ENCODE measurements around the gene ITSN2.
"Not testable (repeated sequence)": the region's sequence is repeated elsewhere in the genome, so short reads cannot be mapped to it uniquely, and the experiment has no call there.

Gene ITSN2

GRCh38 chr2:24199968-24200590 is 160.3 kb downstream of the ITSN2 start:
- no peak for DNase-seq (ENCODE audit: low read depth in 2 of 2)
- no peak overlapping the region for H3K4me3 ChIP-seq (replicated peaks in 1 of 2; ENCODE audit: low read depth in 2 of 2, low read length in 2 of 2)
- no peak for TF ChIP-seq CTCF (IDR thresholded peaks at IDR 0.05; ENCODE audit: low read depth, low read length)

DNA sequence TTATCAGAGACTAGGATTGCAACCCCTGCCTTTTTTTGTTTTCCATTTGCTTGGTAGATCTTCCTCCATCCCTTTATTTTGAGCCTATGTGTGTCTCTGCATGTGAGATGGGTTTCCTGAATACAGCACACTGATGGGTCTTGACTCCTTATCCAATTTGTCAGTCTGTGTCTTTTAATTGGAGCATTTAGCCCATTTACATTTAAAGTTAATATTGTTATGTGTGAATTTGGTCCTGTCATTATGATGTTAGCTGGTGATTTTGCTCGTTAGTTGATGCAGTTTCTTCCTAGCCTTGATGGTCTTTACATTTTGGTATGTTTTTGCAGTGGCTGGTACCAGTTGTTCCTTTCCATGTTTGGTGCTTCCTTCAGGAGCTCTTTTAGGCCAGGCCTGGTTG is 163.1 kb downstream of the ITSN2 start:
- not testable (repeated sequence) for DNase-seq (ENCODE audit: low read depth in 2 of 2); H3K4me3 ChIP-seq (replicated peaks in 1 of 2; ENCODE audit: low read depth in 2 of 2, low read length in 2 of 2)

GRCh38 chr2:24191848-24192247 is 168.5 kb downstream of the ITSN2 start:
- DNase-seq (ENCODE audit: low read depth in 2 of 2): no peak
- H3K4me3 ChIP-seq (replicated peaks in 1 of 2; ENCODE audit: low read depth in 2 of 2, low read length in 2 of 2): no peak overlapping the region
- no peak for TF ChIP-seq CTCF (IDR thresholded peaks at IDR 0.05; ENCODE audit: low read depth, low read length)

GRCh38 chr2:24191156-24191555 is 169.2 kb downstream of the ITSN2 start:
- no peak for TF ChIP-seq CTCF (IDR thresholded peaks at IDR 0.05; ENCODE audit: low read depth, low read length)
- no peak overlapping the region for H3K4me3 ChIP-seq (replicated peaks in 1 of 2; ENCODE audit: low read depth in 2 of 2, low read length in 2 of 2)
- DNase-seq (ENCODE audit: low read depth in 2 of 2): no peak

DNA sequence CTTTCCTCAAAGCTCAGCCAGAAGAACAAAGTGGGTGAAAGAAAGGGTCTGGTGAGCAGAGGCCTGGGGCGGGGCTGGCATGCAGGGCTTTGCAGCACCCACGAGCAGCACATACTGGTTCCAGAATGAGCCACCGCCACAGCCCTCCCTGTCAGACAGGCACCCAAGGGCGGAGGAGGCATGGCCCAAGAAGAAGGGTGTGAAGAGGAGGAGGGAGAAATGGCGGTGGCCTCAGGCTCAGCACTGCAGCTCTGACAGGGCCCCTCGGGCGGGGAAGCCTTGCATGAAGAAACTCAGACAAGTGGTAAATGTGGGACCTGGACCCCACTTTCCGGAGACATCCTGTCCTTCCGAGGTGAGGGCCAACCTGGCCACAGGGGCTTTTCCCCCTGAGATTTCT is 169.8 kb downstream of the ITSN2 start:
- H3K4me3 ChIP-seq (replicated peaks in 1 of 2; ENCODE audit: low read depth in 2 of 2, low read length in 2 of 2): no peak overlapping the region
- TF ChIP-seq CTCF (IDR thresholded peaks at IDR 0.05; ENCODE audit: low read depth, low read length): no peak
- DNase-seq (ENCODE audit: low read depth in 2 of 2): no peak

DNA sequence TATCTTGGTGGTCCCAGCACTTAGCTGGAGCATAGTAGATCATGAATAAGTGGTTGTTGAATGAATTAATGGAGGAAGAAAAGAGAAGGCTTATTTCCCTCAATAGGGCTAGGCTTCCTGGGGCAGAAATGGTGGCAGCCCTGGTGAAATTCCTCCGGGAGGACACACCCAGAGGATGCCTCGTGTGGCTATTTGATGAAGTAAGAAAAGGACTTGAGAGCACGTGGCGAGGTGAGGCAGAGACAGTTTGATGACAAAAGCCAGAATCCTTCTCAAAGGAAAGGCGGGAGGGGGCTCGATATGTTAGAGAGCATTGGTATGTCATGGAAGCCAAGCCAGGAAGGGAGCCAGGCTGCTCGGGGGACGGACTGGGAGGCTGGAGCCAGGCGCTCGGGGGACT is 170.8 kb downstream of the ITSN2 start:
- no peak overlapping the region for H3K4me3 ChIP-seq (replicated peaks in 1 of 2; ENCODE audit: low read depth in 2 of 2, low read length in 2 of 2)
- DNase-seq (ENCODE audit: low read depth in 2 of 2): no peak
- TF ChIP-seq CTCF (IDR thresholded peaks at IDR 0.05; ENCODE audit: low read depth, low read length): no peak

- DNase-seq (ENCODE audit: low read depth in 2 of 2): peak in 1 of 2 donors; percentile 9
- no peak for TF ChIP-seq CTCF (IDR thresholded peaks at IDR 0.05; ENCODE audit: low read depth, low read length)
Observed at GRCh38 chr2:24183366-24184069, 176.8 kb downstream of the ITSN2 start.

More at GRCh38 chr2:24183366-24184069, 176.8 kb downstream of the ITSN2 start:
- no peak overlapping the region for H3K4me3 ChIP-seq (replicated peaks in 1 of 2; ENCODE audit: low read depth in 2 of 2, low read length in 2 of 2)
